Ramos (cell line): ENCODE measurements around the gene TCERG1L.

ENCODE experiments used
- in situ Hi-C: fragments of 300-500 bp; cut with MboI; formaldehyde crosslinking; loops from one replicate; pipeline ENCODE4 v1.14.3; 2022; ENCODE audit warnings: low sequenced_read_pairs; ENCODE audit not compliant: unreplicated experiment

Gene TCERG1L

GRCh38 chr10:131175891-131176290, 135.6 kb downstream of the TCERG1L start:
- in situ Hi-C loops = no loop called here

GRCh38 chr10:131174651-131175540, 136.6 kb downstream of the TCERG1L start:
- in situ Hi-C loops = no loop called here

DNA sequence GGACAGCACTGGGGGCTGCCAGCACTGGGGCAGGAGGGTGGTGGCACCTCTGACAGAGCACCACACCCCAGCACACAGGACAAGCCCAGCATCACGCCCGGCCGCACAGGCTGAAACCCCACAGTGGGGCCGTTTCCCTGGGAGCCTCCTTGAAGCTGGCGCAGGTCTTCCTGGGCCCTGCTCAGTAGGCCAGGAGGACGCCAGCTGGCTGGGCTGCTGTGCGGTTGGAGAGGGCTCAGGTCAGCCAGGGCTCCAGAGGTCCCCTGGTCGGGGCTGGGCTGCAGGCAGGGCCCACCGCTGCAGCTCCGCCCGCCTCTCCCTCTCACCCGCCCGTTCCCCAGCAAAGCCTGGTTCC, 137.3 kb downstream of the TCERG1L start:
- in situ Hi-C loops = no loop called here

- in situ Hi-C loops = no loop called here
Measured at GRCh38 chr10:131173484-131174210, 137.9 kb downstream of the TCERG1L start.

DNA sequence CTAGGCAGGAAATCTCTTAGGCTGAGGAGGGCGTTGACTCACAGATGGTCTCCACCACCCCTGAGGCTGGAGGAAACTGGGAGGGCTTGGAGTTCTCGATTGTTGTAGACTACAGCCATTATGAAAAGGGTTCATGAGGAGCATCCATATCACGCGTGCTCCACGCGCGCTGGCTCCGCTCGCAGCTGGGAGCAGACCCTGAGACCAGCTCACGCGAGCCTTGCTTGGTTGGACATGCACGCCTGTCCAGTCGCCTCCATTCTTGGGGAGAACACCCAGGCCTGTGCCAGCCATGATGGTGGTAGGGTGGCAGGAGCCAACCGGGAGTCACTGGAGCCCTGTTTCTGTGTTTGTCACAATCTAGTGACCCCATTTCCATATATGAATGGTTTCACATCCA, 139.1 kb downstream of the TCERG1L start:
- in situ Hi-C loops = no loop called here

- in situ Hi-C loops = no loop called here
Measured at GRCh38 chr10:131169146-131169545, 142.4 kb downstream of the TCERG1L start.

- in situ Hi-C loops = no loop called here
Measured at GRCh38 chr10:131168238-131168875, 143.2 kb downstream of the TCERG1L start.

DNA sequence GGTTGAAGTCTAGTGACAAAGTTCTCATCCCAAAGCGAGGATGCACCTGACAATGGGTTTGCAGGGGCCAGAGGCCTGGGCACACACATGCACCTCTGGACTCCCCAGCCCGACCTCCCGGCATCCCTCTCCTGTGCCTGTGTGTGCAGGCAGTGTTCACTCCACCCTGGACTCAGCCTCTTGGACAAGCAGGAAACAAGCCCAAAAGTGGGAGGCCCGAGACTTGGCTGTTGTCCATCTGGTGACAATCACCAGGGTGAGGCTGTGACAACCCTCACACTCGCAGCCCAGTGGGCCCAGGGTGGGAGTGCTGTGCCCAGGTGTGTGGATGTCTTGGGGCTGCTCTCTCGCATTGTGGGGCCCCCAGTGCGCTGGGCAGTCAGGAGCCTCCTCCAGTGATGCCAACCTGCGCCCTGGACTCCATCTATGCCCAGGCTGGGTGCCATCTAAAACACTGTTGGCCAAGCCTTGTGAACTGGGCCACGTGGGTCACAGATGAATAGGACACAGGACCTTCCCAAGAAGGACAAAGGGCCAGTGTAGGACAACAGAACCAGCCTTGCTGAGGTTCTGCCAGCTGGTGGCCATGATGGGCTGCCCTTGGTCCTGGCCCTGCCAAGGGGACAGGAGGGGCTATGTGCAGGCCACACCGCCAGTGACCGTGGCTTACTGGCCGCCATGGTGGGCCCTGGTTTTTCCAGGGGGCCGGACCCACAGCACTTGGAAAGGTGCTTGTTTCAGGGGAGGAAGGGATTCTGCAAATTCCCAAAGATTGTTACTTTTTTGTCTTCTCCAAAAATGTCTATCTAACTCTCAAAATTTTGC, 144.3 kb downstream of the TCERG1L start:
- in situ Hi-C loops = no loop called here

- in situ Hi-C loops = no loop called here
Measured at GRCh38 chr10:131166486-131166885, 145.0 kb downstream of the TCERG1L start.

DNA sequence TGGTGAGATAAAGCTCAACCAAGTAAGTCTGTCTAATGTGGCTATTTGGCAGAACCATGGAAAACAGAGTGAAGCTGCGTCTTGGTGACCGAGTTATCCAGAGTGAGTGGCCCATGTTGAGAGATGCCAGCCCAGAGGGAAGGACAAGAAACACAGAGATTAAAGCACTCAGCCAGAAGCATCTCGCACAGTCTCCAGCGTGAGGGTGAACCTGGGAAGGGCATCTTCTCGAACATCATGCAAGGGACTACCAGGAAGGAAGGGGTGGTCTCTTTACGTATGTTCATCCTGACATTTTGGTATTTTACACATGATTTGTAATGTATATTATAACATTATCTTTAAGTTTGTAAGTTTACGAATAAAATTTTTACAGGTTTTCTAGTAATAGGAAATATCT, 146.4 kb downstream of the TCERG1L start:
- in situ Hi-C loops = no loop called here

DNA sequence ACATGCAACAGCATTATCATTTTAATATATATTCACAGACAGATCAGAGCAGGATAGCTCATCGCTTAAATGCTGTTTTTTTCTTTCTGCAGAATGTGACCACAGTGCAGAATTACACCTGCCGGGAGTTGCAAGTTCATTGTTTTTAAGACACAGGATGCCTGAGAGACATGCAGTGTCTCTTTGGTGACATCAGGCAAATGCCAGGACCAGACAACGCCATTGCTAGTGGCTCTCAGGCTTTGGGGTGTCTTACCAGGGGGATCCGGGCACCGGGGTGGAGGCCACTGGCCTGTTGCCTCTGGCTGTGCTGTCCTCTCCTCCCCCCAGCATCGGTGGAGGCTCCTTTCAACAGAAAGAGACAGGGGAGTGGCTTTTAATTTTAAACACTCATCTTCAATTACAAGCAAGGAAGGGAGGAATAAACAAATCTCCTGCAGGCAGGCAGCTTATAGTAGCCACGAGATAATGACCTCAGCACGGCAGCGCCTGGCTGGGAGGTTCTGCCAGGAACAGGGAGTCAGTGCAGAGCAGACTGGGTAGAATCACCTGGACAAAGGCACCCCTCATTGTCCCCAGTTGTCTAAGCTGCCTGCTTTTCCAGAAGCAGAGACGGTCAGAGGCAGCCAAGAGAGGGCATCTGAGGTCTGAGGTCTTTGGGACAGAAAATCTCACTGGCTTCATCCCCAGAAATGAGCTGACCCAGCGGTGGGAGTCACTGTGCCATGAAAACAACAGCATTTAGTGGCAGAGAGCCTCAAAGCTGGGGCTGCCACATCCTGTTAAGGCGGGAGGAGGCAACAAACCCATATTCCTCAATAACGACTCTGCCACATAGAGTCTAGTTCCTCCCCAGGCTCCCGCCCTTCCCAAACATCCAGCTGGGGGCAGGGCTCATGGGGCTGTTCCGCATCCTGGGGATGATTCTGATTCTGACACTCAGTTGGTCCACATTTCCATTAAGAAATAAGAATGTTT, 148.4 kb downstream of the TCERG1L start:
- in situ Hi-C loops = no loop called here

GRCh38 chr10:131162211-131162610, 149.3 kb downstream of the TCERG1L start:
- in situ Hi-C loops = no loop called here

- in situ Hi-C loops = no loop called here
Measured at GRCh38 chr10:131161087-131161486, 150.4 kb downstream of the TCERG1L start.

GRCh38 chr10:131160219-131160875, 151.2 kb downstream of the TCERG1L start:
- in situ Hi-C loops = no loop called here

DNA sequence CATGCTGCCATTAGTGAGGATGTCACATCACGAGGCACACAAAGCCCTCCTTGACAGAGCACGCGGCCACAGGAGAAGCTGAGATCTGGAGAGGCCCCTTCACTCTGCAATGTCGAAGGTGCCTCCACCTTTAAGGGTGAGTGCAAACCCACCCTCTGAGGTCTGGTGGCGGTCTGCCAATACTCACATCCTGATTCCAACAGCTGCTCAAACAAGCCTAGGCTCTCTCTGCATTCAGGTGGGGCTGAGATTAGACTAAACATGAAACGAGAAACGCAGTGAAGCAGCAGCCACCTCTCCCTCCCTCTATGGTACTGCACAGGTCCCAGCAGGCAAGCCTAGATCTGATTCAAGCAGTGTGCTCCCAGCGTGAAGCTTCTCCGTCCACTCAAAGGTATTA, 151.8 kb downstream of the TCERG1L start:
- in situ Hi-C loops = no loop called here

DNA sequence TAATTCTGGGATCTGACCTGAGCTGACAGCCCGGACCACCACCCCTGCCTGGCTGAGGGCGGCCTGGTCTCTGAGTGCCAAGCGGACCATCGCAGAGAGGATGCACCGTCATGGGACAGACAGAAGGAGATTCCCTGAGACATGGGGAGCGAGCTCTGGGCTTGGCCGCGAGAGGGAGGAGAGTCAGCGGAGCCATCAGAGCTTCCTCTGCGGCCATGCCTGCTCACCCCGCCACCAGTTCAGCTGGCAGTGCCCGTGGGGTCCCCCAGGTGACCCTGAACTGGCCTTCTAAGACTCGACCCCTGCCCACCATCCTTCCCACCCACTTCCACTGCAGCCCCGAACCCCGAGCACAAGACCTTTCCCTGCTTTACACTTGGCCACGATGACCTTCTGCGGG, 152.8 kb downstream of the TCERG1L start:
- in situ Hi-C loops = no loop called here

DNA sequence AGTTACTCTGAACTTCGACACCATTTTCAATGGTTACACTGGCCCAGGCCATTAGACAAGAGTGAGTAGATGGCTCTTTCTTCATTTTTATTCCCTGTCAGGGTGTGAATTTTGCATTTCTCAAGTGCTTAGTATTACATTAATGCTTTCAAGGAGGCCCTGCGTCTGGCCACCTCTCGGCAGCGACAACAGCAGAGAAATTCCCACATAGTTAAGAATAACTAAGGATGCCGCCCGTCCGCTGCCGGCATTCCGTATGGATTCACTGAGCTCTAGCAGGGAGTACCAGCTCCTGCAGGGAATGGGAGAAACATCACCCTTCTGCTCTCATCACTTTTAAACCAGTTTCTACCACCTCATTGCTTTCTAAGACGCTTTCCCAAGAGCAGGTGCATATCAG, 153.6 kb downstream of the TCERG1L start:
- in situ Hi-C loops = no loop called here

- in situ Hi-C loops = no loop called here
Measured at GRCh38 chr10:131155876-131156230, 155.7 kb downstream of the TCERG1L start.
